Spinal cord (tissue), 10 donors: ENCODE measurements around the gene AGPS. TPM values are rescaled to one million over a fixed set of nuclear protein-coding genes. Genes with fewer than 3 reads are reported as not detected.

Experiments used
- DNase-seq, 6 donors: peaks; one replicate each; pipeline versions ENCODE4 v3.0.0 to v3.0.0-alpha.2; 2013 to 2015; ENCODE audit warnings: low spot score in 6 of 6, low read depth in 4 of 6
- H3K27ac ChIP-seq: one replicate; pipeline ENCODE4 v1.5.1; 2013; ENCODE audit warnings: low read depth, low read length, control low read depth
- H3K27me3 ChIP-seq: one replicate; pipeline ENCODE4 v1.6.1; 2013; ENCODE audit warnings: low read length; ENCODE audit not compliant: control insufficient read depth, insufficient read depth
- H3K36me3 ChIP-seq: one replicate; pipeline ENCODE4 v1.6.1; 2013; ENCODE audit warnings: low read length; ENCODE audit not compliant: control insufficient read depth, insufficient read depth
- H3K4me1 ChIP-seq: one replicate; pipeline ENCODE4 v1.6.1; 2013; ENCODE audit warnings: low read length; ENCODE audit not compliant: control insufficient read depth, insufficient read depth
- H3K4me3 ChIP-seq: one replicate; pipeline ENCODE4 v1.5.1; 2013; ENCODE audit warnings: low read depth, low read length, control low read depth
- H3K9me3 ChIP-seq: one replicate; pipeline ENCODE4 v1.6.1; 2013; ENCODE audit warnings: low read length; ENCODE audit not compliant: control insufficient read depth, insufficient read depth
- WGBS: methylation state at CpG from one replicate; pipeline ENCODE4 v1.1.5; 2013; ENCODE audit warnings: missing lambda C conversion rate; ENCODE audit not compliant: insufficient coverage; 5-methylcytosine and 5-hydroxymethylcytosine counted together
- polyA plus RNA-seq, 2 donors: library from polyadenylated mRNA; unstranded; fragments of 120-200 nt; gene quantifications; one replicate each; pipeline ENCODE4 v1.2.1, GENCODE V29; 2013; ENCODE audit not compliant: insufficient read length in 2 of 2
- total RNA-seq, 2 donors: library from RNA; depleted of rRNA in 1 of 2; stranded (reverse); fragments of 120-200 nt in 1 of 2; fragments of >200 nt in 1 of 2; gene quantifications; one replicate each; pipeline versions ENCODE4 v1.2.3 to v1.2.4, GENCODE V29; 2013 to 2014
- donor health status: healthy.

Gene AGPS
- total and polyA plus RNA-seq, 4 donors, result 27.0 to 72.7 (median 39.5) TPM

GRCh38 chr2:177529166-177529565 lies 136.6 kb downstream of the AGPS start:
- Histone ChIP-seq H3K4me1 (no peaks in the 10 kb centered on the region), H3K9me3 (no peaks in the 10 kb centered on the region), H3K27me3 (no peaks in the 10 kb centered on the region), H3K36me3 (no peaks in the 10 kb centered on the region), H3K4me3 (no peak overlapping the region), H3K27ac (no peak overlapping the region)
- DNase-seq, result no peak
- WGBS, result 60% methylated on average over 1 of the region's 3 CpGs

GRCh38 chr2:177530561-177530960 lies 138.0 kb downstream of the AGPS start:
- Histone ChIP-seq H3K27me3 (no peaks in the 10 kb centered on the region), H3K9me3 (no peaks in the 10 kb centered on the region), H3K4me3 (no peak overlapping the region), H3K4me1 (no peaks in the 10 kb centered on the region), H3K36me3 (no peaks in the 10 kb centered on the region), H3K27ac (no peak overlapping the region)
- DNase-seq, result peak in 1 of 6 donors; percentile 9

- no peaks in the 10 kb centered on the region for H3K9me3 ChIP-seq
- no CpG with 5 or more reads among the region's 5 CpGs for WGBS
- no peak for DNase-seq
- no peaks in the 10 kb centered on the region for H3K4me1 ChIP-seq
- H3K36me3 ChIP-seq, result no peaks in the 10 kb centered on the region
- no peak overlapping the region for H3K4me3 ChIP-seq
- H3K27ac ChIP-seq, result no peak overlapping the region
- H3K27me3 ChIP-seq, result no peaks in the 10 kb centered on the region
These were observed 139.1 kb downstream of the AGPS start for GRCh38 chr2:177531706-177532105.

- Histone ChIP-seq H3K27me3 (no peaks in the 10 kb centered on the region), H3K4me1 (no peaks in the 10 kb centered on the region), H3K4me3 (no peak overlapping the region), H3K36me3 (no peaks in the 10 kb centered on the region), H3K9me3 (no peaks in the 10 kb centered on the region), H3K27ac (no peak overlapping the region)
- no CpG with 5 or more reads among the region's 1 CpG for WGBS
- no peak for DNase-seq
These were observed 140.0 kb downstream of the AGPS start for GRCh38 chr2:177532567-177532966.

GRCh38 chr2:177533253-177533652 lies 140.7 kb downstream of the AGPS start:
- Histone ChIP-seq H3K27me3 (no peaks in the 10 kb centered on the region), H3K27ac (no peak overlapping the region), H3K36me3 (no peaks in the 10 kb centered on the region), H3K4me3 (no peak overlapping the region), H3K9me3 (no peaks in the 10 kb centered on the region), H3K4me1 (no peaks in the 10 kb centered on the region)
- DNase-seq, result no peak

GRCh38 chr2:177535000-177535399 lies 142.4 kb downstream of the AGPS start:
- Histone ChIP-seq H3K4me3 (no peak overlapping the region), H3K36me3 (no peaks in the 10 kb centered on the region), H3K4me1 (no peaks in the 10 kb centered on the region), H3K27ac (no peak overlapping the region), H3K27me3 (no peaks in the 10 kb centered on the region), H3K9me3 (no peaks in the 10 kb centered on the region)
- DNase-seq, result no peak

GRCh38 chr2:177535958-177536504 lies 143.5 kb downstream of the AGPS start:
- Histone ChIP-seq H3K27ac (no peak overlapping the region), H3K36me3 (no peaks in the 10 kb centered on the region), H3K27me3 (no peaks in the 10 kb centered on the region), H3K4me3 (no peak overlapping the region), H3K4me1 (no peaks in the 10 kb centered on the region), H3K9me3 (no peaks in the 10 kb centered on the region)
- peak in 1 of 6 donors; percentile 89 for DNase-seq
- no CpG with 5 or more reads among the region's 3 CpGs for WGBS

- no peaks in the 10 kb centered on the region for H3K4me1 ChIP-seq
- H3K9me3 ChIP-seq, result no peaks in the 10 kb centered on the region
- no peak for DNase-seq
- no peak overlapping the region for H3K27ac ChIP-seq
- no peaks in the 10 kb centered on the region for H3K36me3 ChIP-seq
- WGBS, result 100% methylated on average over 1 of the region's 1 CpG
- no peak overlapping the region for H3K4me3 ChIP-seq
- no peaks in the 10 kb centered on the region for H3K27me3 ChIP-seq
These were observed 144.6 kb downstream of the AGPS start for GRCh38 chr2:177537213-177537612.

- Histone ChIP-seq H3K9me3 (no peaks in the 10 kb centered on the region), H3K4me3 (no peak overlapping the region), H3K36me3 (no peaks in the 10 kb centered on the region), H3K27me3 (no peaks in the 10 kb centered on the region), H3K4me1 (no peaks in the 10 kb centered on the region), H3K27ac (no peak overlapping the region)
- peak in 1 of 6 donors; percentile 19 for DNase-seq
- WGBS, result no CpG with 5 or more reads among the region's 3 CpGs
These were observed 145.1 kb downstream of the AGPS start for GRCh38 chr2:177537636-177538035.

GRCh38 chr2:177538323-177538722 lies 145.8 kb downstream of the AGPS start:
- Histone ChIP-seq H3K27ac (no peak overlapping the region), H3K4me3 (no peak overlapping the region), H3K36me3 (no peaks in the 10 kb centered on the region), H3K27me3 (no peaks in the 10 kb centered on the region), H3K4me1 (peaks cover 2% of the 10 kb centered on the region), H3K9me3 (no peaks in the 10 kb centered on the region)
- DNase-seq, result peak in 1 of 6 donors; percentile 49
- WGBS, result 20% methylated on average over 2 of the region's 3 CpGs
